Activated CD8-positive, alpha-beta memory T cell treated with anti-CD3 and anti-CD28 coated beads, Interleukin-2, amount 50 U/mL, for 1 hour (primary cell): ENCODE measurements around the gene WDR18.
A peak's percentile ranks its signal among the peaks of the same experiment; 100 is the strongest.

Source experiments
- DNase-seq: peaks from one replicate; pipeline ENCODE4 v3.0.0-alpha.2; 2020; ENCODE audit errors: extremely low read depth

The WDR18 gene

GRCh38 chr19:991932-992669, 8.0 kb downstream of the WDR18 start:
- DNase-seq: no peak

GRCh38 chr19:992670-993055, 8.5 kb downstream of the WDR18 start:
- DNase-seq: no peak

- no peak for DNase-seq
Observed at GRCh38 chr19:993361-993830, 9.3 kb downstream of the WDR18 start.

- no peak for DNase-seq
Observed at GRCh38 chr19:993831-994393, 9.8 kb downstream of the WDR18 start.

GRCh38 chr19:994516-994915, 10.4 kb downstream of the WDR18 start:
- no peak for DNase-seq

GRCh38 chr19:995051-995827, 11.1 kb downstream of the WDR18 start:
- DNase-seq: no peak

- DNase-seq: peak; percentile 96
Observed at GRCh38 chr19:996051-996838, 12.1 kb downstream of the WDR18 start.

GRCh38 chr19:998064-998463, 13.9 kb downstream of the WDR18 start:
- no peak for DNase-seq

- no peak for DNase-seq
Observed at GRCh38 chr19:999379-999719, 15.2 kb downstream of the WDR18 start.

- DNase-seq: peak; percentile 45
Observed at GRCh38 chr19:1000095-1000494, 15.9 kb downstream of the WDR18 start, which contains the start of gene GRIN3B. Gene GRIN3B, plus strand, starts transcription at chr19:1000419. Its CDS starts 19 bp downstream, at chr19:1000438.

GRCh38 chr19:1000591-1001537, 16.7 kb downstream of the WDR18 start:
- no peak for DNase-seq

- DNase-seq: no peak
Observed at GRCh38 chr19:1001538-1002166, 17.5 kb downstream of the WDR18 start.

GRCh38 chr19:1002600-1002999, 18.5 kb downstream of the WDR18 start:
- DNase-seq: no peak

- no peak for DNase-seq
Observed at GRCh38 chr19:1003283-1003682, 19.1 kb downstream of the WDR18 start.

GRCh38 chr19:1004204-1004802, 20.2 kb downstream of the WDR18 start:
- DNase-seq: no peak

GRCh38 chr19:1004803-1005664, 20.9 kb downstream of the WDR18 start:
- no peak for DNase-seq

- DNase-seq: no peak
Observed at GRCh38 chr19:1006711-1007398, 22.7 kb downstream of the WDR18 start.
